ENCODE results near the gene ZNF653.
"Not testable (repeated sequence)": the region's sequence is repeated elsewhere in the genome, so short reads cannot be mapped to it uniquely, and the experiment has no call there.

Gene ZNF653

DNA sequence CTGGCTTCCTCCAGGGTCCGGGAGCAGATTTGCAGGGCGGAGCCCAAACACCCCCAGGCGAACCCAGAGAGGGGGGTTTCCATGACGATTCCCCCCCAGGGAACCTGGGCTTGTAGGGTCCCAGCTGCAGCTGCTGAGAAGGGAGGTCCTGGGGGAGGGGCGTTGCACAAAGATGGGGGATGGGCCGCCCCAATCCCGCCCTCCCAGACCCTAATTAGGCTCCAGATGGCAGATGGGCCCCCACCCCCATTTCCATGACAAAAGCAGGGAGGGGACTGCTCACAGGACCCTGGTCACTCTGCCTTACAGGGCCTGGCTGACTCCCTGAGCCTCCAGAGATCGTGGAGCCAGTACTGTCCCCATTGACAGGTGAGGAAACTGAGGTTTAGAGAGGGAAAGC lies 40.0 kb downstream of the ZNF653 start:
- DNase-seq (ENCODE audit: low spot score), result no peak
- TF ChIP-seq, protein P1, sequence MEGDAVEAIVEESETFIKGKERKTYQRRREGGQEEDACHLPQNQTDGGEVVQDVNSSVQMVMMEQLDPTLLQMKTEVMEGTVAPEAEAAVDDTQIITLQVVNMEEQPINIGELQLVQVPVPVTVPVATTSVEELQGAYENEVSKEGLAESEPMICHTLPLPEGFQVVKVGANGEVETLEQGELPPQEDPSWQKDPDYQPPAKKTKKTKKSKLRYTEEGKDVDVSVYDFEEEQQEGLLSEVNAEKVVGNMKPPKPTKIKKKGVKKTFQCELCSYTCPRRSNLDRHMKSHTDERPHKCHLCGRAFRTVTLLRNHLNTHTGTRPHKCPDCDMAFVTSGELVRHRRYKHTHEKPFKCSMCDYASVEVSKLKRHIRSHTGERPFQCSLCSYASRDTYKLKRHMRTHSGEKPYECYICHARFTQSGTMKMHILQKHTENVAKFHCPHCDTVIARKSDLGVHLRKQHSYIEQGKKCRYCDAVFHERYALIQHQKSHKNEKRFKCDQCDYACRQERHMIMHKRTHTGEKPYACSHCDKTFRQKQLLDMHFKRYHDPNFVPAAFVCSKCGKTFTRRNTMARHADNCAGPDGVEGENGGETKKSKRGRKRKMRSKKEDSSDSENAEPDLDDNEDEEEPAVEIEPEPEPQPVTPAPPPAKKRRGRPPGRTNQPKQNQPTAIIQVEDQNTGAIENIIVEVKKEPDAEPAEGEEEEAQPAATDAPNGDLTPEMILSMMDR (IDR thresholded peaks at IDR 0.05; ENCODE audit: extremely low read depth, missing control alignments), result no peak

DNA sequence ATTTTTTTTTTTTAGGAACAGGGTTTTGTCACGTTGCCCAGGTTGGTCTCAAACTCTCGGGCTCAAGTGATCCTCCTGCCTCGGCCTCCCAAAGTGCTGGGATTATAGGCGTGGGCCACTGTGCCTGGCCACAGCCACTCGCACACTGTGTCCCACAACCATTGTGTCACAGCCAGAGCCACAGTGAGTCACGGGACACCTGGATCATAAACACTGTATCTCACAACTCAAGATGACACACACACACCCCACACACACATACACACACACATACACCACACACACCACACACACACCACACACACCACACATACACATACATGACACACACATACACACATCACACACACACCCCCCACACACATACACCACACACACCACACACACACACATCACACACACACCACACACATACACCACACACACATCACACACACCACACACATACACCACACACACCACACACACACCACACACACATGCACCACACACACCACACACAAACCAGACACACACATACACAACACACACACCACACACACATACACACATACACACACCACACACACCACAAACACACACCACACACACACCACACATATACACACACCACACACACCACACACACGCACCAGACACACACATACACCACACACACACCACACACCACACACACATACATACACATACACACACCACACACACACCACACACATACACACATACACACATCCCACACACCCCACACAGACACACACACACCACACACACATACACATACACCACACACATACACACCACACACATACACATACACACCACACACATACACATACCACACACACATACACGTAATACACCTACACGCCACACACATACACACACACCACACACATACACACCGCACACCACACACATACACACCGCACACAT lies 41.0 kb downstream of the ZNF653 start:
- no peak for DNase-seq (ENCODE audit: low spot score)
- TF ChIP-seq, protein P1 (IDR thresholded peaks at IDR 0.05; ENCODE audit: extremely low read depth, missing control alignments), result no peak

DNA sequence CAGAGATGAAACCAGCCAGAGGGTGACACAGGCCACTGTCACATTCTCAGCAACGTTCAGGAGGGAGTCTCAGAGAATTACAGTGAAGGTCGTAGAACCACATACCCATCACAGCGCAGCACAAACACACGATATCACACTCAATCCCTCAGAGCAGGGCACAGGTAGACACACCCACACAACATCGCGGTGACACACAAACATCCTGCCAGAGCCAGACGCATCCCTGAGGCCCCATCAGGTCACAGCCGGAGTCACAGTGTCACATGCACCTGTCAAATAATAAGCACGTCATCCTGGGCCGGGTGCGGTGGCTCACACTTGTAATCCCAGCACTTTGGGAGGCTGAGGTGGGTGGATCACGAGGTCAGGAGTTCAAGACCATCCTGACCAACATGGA lies 42.2 kb downstream of the ZNF653 start:
- TF ChIP-seq, protein P1 (IDR thresholded peaks at IDR 0.05; ENCODE audit: extremely low read depth, missing control alignments), result no peak
- DNase-seq (ENCODE audit: low spot score), result no peak

DNA sequence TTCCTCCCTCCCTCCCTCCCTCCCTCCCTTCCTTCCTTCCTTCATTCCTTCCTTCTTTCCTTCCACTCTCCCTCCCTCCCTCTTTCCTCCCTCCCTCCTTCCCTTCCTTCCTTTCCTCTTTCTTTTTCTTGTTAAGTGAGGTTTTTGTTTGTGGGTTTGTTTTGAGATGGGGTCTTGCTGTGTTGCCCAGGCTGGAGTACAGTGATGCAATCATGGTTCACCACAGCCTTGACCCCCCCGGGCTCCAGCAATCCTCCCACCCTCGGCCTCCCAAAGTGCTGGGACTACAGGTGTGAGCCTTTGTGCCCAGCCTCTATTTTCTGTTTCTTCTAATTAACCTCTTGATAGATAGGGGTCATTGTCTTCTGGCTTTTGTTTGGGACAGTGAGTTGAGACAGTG lies 44.2 kb downstream of the ZNF653 start:
- TF ChIP-seq, protein P1 (IDR thresholded peaks at IDR 0.05; ENCODE audit: extremely low read depth, missing control alignments), result no peak
- DNase-seq (ENCODE audit: low spot score), result no peak

DNA sequence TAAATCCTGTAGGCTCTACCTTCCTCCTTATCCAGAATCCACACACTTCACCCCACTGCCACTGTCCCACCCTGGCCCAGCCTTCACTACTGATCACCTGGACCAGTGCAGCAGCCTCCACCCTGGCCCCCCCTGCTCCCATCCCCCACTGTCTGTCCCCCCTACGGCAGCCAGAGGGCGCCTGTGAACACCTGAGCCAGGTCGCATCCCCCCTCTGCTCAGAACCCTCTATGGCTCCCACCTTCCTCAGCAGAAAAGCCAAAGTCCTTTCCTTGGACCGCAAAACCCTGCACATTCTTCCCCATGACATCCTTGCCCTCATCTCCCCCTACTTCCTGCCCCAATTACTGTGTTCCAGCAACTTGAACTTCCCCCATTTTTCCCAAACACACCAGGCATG lies 45.4 kb downstream of the ZNF653 start:
- peak; percentile 42 for DNase-seq (ENCODE audit: low spot score)
- TF ChIP-seq, protein P1 (IDR thresholded peaks at IDR 0.05; ENCODE audit: extremely low read depth, missing control alignments), result no peak

DNA sequence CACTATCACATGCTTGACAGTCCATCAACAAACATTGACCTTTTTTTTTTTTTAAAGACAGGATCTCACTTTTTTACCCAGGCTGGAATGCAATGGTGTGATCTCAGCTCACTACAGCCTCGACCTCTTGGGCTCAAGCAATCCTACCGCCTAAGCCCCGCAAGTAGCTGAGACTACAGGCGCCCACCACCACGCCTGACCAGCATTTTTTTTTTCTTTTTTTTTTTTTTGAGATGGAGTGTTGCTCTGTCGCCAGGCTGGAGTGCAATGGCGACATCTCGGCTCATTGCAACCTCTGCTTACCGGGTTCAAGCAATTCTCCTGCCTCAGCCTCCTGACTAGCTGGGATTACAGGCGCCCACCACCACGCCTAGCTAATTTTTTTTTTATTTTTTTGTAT lies 46.7 kb downstream of the ZNF653 start:
- DNase-seq (ENCODE audit: low spot score), result not testable (repeated sequence)

DNA sequence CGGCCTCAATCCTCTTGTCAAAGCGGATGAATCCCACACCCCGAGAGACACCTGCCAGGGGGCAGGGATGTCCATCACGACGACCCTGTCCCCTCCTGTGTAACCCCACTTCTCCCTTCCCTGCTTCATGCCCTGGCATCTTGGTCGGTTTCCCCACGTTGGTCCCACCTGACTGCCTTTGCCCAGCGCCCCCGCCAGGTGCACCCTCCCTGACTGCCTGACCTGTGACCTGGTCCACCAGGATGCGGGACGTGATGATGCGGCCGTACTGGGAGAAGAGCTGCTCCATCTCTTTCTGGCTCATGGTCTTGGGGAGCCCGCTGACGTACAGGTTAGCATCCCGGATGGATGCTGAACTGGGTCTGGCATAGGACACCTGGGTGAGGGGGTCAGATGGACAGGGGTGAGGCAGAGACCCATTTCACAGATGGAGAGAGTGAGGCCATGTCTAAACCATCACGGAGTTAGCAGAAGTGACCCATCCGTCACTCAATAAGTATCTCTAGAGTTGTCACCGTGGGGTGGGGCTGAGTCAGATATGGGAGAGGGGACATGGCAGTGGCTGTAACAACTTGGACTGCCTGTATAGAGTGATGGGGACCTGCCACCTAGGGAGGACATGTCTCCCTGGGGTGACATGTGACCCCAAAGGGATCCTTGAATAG lies 47.3 kb downstream of the ZNF653 start:
- TF ChIP-seq, protein P1 (IDR thresholded peaks at IDR 0.05; ENCODE audit: extremely low read depth, missing control alignments), result no peak
- DNase-seq (ENCODE audit: low spot score), result peak; percentile 12
